HG03457 (cell line): ENCODE data around the gene ABHD17A.
A peak's percentile ranks its signal among the peaks of the same experiment; 100 is the strongest.
"Not testable (repeated sequence)": the region's sequence is repeated elsewhere in the genome, so short reads cannot be mapped to it uniquely, and the experiment has no call there.

Experiments used
- ATAC-seq: cut with Tn5 transposase; IDR thresholded peaks from one replicate; pipeline ENCODE4 v1.9.1; 2021; ENCODE audit warnings: moderate number of reproducible peaks; ENCODE audit not compliant: unreplicated experiment

ABHD17A gene

GRCh38 chr19:1882089-1882785 is 3.1 kb downstream of the ABHD17A start:
- no peak for ATAC-seq

GRCh38 chr19:1881393-1882088 is 3.8 kb downstream of the ABHD17A start:
- not testable (repeated sequence) for ATAC-seq

DNA sequence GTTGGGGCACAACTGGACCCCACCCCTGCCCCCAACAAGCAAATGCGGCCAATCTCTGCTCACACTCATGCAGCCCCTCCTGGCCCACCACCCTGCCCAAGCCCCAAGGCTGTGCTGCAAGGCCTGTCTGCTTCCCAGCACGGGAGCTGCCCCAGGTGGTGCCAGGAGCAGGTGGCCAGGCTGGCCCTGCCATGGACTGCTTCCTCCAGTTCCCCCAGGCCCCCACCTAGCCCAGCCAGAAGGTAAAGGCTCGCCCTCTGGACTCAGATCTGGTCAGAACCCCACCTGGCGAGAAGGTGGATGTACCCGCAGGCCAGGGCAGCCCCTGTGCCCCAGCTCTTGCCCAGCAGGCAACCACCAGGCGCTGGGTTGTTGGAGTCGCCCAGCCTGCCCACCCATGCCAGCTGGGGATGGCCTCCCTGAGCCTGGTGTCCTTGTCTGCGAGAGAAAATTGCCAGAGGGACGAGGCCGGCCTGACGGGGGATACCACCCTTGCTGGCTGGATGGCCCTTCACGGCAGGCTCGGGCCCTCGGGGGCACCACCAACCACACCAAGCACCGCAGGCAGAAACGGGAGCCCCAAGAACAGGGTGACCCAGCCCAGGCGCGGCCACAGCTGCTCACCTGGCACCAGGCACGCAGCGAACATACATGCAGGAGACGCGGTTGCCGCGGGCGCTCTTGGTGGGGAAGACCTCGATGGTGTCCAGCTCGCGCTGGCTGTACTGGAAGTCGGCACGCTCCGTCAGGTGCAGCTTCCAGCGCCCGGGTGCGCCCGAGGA is 4.5 kb downstream of the ABHD17A start:
- no peak for ATAC-seq

GRCh38 chr19:1879982-1880381 is 5.3 kb downstream of the ABHD17A start:
- not testable (repeated sequence) for ATAC-seq

- not testable (repeated sequence) for ATAC-seq
Measured at GRCh38 chr19:1878583-1878982, 6.7 kb downstream of the ABHD17A start.

DNA sequence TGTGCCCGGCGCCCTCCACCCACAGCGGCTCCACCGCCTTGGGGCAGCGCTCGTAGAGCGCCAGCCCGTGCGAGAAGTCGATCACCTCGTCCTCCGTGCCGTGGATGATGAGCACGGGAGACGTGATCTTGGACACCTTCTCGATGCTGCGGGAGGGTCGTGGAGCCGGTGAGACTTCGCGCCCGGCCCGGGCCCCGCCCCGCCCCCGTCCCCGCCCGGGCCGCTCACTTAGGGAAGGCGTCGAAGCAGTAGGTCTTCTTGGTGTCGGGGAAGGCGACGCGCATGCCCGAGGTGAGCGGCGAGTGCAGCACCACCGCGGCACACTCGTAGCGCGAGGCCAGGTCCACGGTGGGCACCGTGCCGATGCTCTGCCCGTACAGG is 8.0 kb downstream of the ABHD17A start:
- not testable (repeated sequence) for ATAC-seq

DNA sequence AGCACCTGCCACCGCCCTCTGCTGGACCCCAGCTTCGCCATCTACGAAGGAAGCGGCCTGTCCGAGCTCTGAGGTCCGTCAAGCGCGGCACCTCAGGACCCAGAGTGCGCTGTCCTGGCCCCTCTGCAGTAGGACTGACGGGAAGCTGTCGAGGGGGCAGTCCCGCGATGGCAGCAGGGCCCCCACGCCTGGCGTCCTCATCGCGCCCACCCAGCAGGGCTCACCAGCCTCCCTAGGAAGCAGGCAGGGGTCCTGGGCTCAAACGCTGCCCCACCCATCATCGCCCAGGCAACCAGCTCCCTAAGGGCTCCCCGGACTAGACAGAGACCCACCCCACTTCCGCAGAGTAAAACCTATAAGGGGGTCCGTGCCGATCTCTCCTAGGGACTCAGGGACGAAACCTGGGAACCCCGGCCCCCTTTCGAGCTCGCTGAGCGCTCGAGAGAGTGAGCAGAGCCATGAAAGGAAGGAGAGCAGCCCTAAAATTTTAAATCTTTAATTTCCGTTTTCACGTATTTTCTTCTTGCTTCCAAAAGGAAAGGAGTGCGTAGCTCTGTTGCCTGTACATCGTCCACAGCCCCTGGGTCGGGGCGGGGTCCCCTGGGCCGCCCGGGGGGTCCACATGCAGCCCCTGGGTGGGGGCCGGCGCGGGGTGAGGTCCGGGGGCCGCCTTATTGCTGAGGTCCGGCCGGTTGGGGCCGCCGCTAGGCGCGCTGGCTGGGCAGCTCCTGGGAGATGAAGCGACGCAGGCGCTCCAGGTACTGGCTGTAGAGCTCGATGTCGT is 8.6 kb downstream of the ABHD17A start:
- ATAC-seq: peak; percentile 2

- peak; percentile 59 for ATAC-seq
Measured at GRCh38 chr19:1875646-1876495, 9.4 kb downstream of the ABHD17A start.

DNA sequence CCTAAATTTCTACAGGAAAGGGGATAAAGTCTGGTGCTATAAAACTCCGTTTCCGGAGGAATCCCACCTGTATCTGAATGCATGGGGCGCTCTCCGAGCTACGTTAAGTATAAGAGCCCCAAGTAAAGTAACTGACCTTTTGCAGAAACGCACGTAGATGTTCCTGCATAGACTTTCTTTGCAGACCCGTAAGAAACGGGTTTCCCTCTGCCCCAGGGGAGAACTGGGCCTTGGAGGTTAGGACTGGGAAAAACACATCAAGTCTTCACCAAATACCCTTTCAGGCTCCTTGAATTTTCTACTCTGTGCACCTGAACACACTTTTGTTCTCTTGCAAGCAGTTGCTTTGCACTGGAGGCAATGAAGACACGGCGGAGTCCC is 10.0 kb downstream of the ABHD17A start:
- ATAC-seq: peak; percentile 3

DNA sequence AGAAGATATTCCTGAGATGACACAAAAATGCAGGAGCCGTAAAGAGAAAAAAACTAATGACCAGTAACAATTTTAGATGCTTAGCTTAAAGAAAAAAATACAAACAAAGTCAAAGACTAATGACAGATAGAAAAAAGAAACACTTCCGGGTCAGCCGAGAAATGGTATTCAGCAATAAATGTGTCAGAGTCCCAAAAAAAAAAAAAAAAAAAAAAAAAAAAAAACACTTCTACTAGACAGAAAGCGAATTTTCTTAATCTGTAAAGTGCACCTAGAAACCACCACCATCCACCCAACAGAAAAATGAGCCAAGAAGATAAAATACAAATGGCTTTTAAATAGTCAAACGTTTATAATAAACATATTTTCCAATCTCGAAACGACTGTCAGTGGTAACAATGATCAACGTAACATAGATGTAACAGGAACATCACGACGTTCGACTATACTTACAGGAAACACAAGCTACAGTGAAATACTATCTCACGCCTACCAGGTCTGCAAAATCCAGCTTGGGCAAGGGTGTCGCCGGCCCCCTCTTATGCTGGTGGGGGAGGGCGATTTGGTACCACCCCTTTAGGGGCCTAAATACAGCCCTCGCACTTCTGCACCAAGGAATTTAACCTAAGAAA is 10.6 kb downstream of the ABHD17A start:
- no peak for ATAC-seq

GRCh38 chr19:1873524-1874473 is 11.5 kb downstream of the ABHD17A start:
- ATAC-seq: no peak

DNA sequence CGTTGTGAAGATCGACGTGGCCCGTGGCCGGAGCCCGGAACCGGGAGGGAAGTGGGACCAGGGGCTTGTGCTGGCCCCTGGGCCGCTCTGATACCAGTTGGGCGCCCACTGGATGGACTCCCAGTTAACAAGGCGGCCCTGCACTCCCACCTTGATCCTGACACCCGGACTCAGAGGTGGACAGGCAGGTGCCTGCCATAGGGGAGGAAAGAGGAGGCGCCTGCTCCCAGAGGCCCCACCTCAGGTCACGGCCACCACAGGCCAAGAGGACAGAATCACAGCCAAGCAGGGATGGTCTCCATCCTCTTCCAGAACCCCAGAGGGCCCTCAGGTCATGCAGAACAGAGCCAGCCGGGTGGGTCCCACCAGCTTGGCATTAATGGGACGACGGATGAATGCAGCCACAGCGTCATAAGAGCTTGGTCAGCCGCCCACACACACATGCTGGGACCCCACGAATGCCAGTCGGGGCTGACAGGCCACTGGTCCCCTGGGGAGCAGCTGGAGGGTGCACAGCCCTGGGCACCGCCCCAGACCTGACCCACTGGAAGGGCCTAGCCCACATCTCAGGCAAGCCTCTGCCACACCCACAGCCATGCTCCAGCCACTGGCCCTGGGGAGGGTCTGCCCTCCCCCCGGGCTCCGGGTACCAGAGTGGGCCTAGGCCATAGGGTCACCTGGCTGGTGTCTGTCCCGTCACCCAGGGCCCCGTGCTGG is 12.3 kb downstream of the ABHD17A start:
- ATAC-seq: no peak

DNA sequence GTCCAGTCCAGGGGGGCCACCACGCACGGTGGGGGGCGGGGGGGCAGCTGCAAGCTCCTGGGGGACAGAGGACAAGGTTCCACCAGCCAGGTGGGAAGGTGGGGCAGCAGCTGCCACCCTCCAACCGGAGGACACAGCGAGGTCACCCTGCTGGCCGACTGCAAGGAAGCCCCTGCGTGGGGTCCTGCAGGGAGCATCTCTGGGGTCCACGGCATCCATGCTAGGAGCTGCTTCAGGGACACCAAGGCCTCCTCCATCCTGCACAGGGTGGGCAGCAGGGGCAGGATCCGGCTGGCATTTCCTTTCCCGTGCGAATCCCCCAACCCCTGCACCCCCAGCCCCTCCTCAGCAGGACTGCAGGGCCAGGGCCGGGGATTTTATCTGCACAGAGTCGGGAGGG is 13.7 kb downstream of the ABHD17A start:
- ATAC-seq: no peak

GRCh38 chr19:1871140-1871597 is 14.1 kb downstream of the ABHD17A start:
- ATAC-seq: no peak

DNA sequence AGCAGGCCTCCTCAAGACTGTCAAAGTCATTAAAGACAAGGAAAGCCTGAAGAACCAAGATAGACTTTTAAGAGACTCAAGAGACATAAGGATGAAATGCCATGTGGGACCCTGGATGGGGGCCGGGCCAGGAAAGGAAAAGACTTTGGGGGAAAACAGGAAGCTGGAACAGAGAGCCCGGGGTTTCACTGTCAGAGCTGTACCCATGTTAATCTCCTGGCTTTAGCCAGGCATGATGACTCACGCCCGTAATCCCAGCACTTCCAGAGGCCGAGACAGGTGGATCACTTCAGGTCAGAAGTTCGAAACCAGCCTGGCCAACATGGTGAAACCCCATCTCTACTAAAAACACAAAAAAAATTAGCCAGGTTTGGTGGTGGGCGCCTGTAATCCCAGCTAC is 16.3 kb downstream of the ABHD17A start:
- no peak for ATAC-seq

- ATAC-seq: no peak
Measured at GRCh38 chr19:1867349-1867724, 18.0 kb downstream of the ABHD17A start.

DNA sequence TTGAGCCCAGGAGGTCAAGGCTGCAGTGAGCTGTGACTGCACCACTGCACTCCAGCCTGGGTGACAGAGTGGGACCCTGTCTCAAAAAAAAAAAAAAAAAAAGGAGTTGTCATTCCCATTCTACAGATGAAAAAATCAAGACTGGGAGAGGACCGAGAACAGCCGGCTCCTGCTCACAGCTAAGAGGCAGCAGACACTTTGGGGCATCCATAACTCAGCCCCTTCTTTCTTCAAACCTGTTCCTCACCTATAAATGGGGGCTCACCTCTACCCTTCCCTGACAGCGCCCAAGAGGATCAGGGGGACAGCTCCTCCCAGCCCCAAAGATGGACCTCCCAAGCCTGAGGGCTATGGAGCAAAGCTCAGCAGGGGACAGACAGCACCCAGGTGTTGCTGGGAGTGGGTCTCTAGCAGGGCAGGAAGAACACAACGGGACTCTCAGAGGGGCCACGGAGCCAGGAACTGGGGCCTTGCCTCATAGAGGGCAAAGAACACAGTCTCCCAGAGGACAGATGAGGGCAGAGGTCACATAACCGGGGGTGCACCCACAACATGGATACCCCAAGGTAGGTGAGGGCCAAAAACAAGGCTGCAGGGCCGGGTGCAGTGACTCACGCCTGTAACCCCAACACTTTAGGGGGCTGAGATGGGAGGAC is 18.5 kb downstream of the ABHD17A start:
- ATAC-seq: no peak
